GM18907 (cell line): ENCODE results near the gene LRRFIP2.
"Not testable (repeated sequence)": the region's sequence is repeated elsewhere in the genome, so short reads cannot be mapped to it uniquely, and the experiment has no call there.

Experiments
- ATAC-seq: cut with Tn5 transposase; IDR thresholded peaks from one replicate; pipeline ENCODE4 v1.9.1; 2021; ENCODE audit warnings: mild to moderate bottlenecking, moderate library complexity; ENCODE audit not compliant: unreplicated experiment

Gene LRRFIP2

GRCh38 chr3:37189109-37189508, 14.7 kb upstream of the LRRFIP2 start:
- no peak for ATAC-seq

- ATAC-seq, result no peak
Observed at GRCh38 chr3:37183976-37184375, 9.6 kb upstream of the LRRFIP2 start.

DNA sequence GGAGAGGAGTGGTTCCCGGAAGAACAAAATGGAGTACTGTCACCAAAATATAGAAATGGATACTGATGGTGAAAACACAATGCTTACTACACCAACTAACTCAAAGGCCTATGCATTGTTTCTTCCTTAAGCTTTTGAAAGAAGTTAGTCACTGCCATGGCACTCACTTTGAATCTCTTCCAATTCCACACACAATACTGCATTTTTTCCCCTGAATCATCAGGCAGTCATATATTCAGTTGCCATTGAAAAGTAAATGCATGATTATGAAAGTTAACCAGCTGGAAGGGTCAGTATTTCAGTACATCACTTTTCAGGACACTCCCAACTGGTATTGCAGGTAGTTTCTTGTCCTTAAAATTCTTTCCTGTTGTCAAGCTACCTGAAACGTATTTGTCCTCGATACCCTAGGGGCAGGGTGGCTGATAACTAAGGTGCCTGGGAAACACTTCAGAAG, 9.0 kb upstream of the LRRFIP2 start:
- no peak for ATAC-seq

DNA sequence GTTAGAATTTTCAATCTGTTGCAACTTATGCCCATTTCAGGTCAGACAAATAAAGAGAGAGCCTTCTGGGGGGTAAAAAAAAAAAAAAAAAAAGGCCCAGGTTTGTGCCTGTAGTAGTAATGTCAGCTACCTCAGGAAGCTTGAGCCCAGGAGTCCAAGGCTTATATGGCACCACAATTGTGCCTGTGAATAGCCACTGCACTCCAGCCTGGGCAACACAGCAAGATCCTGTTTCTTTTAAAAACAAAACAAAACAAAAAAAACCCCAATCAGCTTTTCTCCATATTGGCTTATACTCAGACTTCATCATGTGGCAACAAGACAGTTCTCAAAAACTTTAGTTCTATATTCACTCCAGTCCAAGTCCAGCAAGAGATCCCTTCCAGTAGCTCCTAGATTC, 8.4 kb upstream of the LRRFIP2 start:
- ATAC-seq, result no peak

- ATAC-seq, result no peak
Observed at GRCh38 chr3:37181756-37182155, 7.4 kb upstream of the LRRFIP2 start.

- ATAC-seq, result no peak
Observed at GRCh38 chr3:37179144-37179967, 5.0 kb upstream of the LRRFIP2 start.

DNA sequence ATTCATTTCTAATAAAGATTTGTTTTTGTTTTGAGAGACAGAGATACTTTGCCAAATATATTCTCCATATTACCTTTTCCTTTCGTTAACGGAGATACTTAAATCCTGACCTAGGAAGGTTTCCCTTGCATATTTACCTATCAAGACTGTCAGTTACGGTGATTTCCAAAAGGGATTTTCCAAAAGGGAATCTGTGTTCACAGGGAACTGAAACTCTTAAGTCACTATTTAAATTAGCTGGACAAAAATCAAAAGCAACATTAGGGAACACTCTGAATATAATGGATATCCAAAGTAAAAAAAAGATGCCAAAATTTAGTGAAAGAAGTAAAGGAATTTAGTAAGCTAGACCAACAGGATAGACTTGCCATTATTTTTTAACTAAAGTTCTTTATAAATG, 576 bp downstream of the LRRFIP2 start:
- ATAC-seq, result no peak

DNA sequence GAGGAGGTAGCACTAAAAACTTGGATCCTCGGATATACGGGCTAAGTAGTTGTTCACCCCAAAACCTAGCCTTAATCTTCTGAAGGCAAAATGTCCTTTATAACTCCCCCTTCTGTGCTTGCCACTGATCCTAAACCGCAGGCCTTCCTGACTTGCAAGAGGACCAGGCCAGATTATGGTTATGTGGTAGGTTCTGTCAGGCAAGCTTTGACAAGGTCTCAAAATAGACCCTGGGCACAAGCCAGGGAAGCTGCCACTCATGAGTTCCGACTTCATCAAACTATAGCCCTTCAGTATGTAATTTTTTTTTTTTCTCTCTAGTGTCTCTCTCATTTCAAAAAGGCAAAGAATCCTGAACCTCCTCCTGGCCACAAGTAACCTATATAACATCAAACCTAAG, 3.2 kb downstream of the LRRFIP2 start:
- no peak for ATAC-seq

GRCh38 chr3:37170513-37170912, 3.9 kb downstream of the LRRFIP2 start:
- ATAC-seq, result no peak

- no peak for ATAC-seq
Observed at GRCh38 chr3:37170060-37170459, 4.3 kb downstream of the LRRFIP2 start.

GRCh38 chr3:37168896-37169295, 5.5 kb downstream of the LRRFIP2 start:
- no peak for ATAC-seq

GRCh38 chr3:37163262-37164015, 10.9 kb downstream of the LRRFIP2 start:
- ATAC-seq, result peak; percentile 60

DNA sequence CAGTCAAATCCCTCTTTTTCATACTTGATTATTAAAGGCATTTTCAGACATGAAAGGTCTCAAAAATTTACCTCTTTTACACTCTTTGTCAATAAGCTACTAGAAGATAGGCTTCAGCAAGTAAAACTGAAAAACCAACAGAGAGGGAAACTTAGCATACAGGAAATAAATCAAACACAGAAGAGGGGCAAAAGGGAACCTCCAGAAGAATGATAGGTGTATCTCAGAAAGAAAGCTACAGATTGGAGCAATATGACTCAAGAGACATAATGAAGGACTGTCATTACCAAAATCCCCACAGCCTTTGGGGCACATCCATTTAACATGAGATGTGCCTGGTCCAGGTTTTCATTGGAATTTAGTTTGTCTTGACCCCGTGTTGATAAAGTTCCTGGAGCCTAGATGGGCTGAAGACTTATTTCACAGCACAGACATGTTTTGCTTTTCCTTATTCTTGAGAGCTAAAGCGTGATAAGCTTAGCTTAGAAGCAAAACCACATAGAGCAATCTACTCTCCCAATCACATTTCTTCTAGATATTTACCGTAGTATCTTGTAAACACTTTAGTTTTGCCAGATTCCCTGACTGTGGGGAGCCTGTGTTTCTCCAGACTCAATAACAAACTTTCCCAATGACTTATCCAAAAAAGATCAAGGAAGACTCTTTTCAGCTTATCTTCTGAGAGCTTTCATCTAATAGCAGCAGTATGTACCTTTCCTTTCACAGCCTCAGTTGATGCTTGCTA, 11.7 kb downstream of the LRRFIP2 start:
- ATAC-seq, result peak; percentile 81

GRCh38 chr3:37161351-37161750, 13.0 kb downstream of the LRRFIP2 start:
- ATAC-seq, result no peak

GRCh38 chr3:37155782-37156181, 18.6 kb downstream of the LRRFIP2 start:
- no peak for ATAC-seq

- ATAC-seq, result no peak
Observed at GRCh38 chr3:37154668-37155314, 19.6 kb downstream of the LRRFIP2 start.

- no peak for ATAC-seq
Observed at GRCh38 chr3:37150621-37151020, 23.8 kb downstream of the LRRFIP2 start.

- ATAC-seq, result no peak
Observed at GRCh38 chr3:37149257-37149656, 25.1 kb downstream of the LRRFIP2 start.

DNA sequence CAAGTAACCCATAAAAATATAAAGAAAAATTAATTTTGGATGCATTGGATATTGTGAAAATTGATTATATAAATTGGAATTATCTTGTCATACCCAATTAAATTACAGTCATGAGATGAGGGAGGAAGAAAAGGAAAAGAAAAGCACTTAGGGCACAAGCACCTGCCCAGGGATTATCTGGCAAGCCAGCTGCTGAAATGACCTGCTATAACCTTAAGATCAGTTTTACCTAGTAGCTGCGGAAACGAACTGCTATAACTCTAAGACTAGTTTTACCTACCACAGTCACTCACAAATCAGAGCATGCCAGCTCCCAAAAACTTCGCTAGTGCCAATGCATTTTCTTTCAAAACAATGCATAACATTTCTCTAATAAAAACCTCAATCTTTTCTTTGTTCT, 26.2 kb downstream of the LRRFIP2 start:
- ATAC-seq, result no peak

GRCh38 chr3:37147666-37148065, 26.7 kb downstream of the LRRFIP2 start:
- ATAC-seq, result no peak

DNA sequence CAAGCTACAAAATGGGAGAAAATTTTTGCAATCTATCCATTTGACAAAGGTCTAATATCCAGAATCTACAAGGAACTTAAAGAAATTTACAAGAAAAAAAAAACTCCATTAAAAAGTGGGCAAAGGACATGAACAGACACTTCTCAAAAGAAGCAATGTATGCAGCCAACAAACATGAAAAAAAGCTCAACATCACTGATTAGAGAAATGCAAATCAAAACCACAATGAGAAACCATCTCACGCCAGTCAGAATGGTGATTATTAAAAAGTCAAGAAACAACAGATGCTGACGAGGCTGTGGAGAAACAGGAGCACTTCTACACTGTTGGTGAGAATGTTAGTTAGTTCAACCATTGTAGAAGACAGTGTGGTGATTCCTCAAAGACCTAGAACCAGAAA, 27.5 kb downstream of the LRRFIP2 start:
- not testable (repeated sequence) for ATAC-seq
